ENCODE results near the gene SLC25A34. TPM values are rescaled to one million over a fixed set of nuclear protein-coding genes. Genes with fewer than 3 reads are reported as not detected.

Gene SLC25A34
- total RNA-seq, 1 experiment from 2014 or later, result not detected

GRCh38 chr1:15771836-15772515 is 35.9 kb downstream of the SLC25A34 start:
- DNase-seq (ENCODE audit: low spot score), result no peak

DNA sequence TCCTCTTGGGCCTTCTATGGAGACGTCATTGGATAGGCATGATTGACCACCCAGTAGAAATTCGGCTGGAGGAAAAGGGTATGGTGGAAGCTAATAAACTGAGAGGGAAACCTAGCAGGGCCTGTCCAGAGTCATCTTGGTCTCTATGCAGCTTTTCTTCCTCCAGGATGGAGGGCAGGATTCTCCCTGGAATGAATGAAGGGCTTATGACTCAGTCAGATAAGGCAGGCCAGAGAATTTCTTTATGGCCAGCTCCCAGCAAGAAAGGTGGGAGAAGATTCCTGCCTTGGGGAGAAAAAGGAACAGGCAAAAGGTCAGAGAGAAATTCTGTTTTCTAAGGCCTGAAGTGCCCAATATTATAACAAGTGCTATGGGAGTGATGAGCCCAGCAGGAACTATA is 39.6 kb downstream of the SLC25A34 start:
- no peak for DNase-seq (ENCODE audit: low spot score)

DNA sequence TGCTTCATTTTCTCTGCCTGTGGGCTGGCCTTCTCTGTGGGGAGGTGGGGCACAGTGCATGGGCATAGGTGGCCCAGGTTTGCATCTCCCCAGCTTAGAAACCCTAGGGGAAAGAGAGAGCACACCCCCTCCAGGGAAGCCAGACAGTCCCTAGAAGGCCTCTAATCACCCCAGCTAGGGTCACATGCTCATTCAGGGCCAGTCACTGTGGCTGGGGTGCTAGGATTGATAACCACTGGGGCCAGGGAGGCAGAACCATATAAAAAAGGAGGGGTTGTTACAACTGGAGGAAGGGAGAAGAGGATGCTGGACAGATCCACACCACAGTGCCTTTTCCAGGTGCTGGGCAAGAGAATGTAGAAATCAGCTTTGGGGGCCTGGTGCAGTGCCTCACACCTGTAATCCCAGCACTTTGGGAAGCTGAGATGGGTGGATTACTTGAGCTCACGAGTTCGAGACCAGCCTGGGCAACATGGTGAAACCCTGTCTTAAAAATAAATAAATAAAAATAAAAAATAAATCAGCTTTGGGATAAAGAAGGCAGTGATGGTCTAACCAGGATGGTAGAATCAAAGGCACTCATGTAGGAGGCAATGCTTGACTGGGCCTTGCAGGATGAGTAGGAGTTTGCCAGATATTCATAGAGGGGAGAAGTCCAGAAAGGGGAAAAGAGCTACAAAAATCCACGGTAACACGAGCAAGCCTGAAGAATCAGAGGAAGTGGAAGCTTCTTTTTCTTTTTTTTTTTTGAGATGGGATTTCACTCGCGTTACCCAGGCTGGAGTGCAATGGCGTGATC is 42.0 kb downstream of the SLC25A34 start:
- DNase-seq (ENCODE audit: low spot score), result no peak

GRCh38 chr1:15785683-15786082 is 49.6 kb downstream of the SLC25A34 start:
- no peak for DNase-seq (ENCODE audit: low spot score)

DNA sequence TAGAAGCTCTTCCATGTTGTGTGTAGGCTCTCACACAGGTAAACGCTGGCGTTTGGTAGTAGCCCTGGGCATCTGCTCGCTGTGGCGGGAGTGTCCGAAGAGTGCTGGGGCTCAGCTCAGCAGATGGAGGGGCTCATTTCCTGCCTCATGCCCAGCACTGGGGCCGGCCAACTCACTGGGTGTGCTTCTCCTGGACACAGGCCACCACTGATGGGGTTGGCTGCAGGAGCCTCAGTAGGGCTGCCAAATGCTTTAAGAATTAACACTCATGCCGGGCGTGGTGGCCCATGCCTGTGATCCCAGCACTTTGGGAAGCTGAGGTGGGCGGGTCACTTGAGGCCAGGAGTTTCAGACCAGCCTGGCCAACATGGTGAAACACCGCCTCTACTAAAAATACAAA is 50.5 kb downstream of the SLC25A34 start:
- no peak for DNase-seq (ENCODE audit: low spot score)

DNA sequence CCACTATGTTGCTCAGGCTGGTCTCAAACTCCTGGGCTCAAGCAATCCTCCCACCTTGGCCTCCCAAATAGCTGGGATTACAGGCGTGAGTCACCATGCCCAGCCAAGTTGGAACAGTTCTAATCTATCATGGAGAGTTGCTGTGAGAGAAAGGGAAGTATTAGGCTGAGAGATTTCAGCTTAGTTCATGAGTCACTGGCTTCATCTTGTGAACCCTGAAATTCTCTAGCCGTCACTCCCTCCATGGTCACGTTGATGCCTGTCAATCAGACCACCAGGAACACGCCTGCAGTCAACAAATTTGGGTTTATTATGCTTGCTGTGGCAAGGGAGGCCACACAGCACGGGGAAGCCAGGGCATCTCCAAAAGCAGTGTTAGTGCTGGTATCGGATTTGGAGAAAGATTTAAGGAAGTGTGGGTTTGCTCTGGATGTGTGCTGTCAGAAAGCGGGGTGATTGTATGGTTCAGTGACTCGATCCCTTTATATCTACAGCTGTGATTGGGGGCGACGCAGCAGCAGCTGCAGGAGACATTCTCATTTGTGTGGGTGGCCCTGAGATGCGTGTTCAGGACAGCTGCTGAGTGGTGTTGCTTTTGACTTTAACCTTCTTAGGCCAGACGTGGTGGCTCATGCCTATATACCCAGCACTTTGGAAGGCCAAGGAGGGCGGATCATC is 52.7 kb downstream of the SLC25A34 start:
- no peak for DNase-seq (ENCODE audit: low spot score)

Other genes with a start within 250 kb of the SLC25A34 start
- 15.7 and 18.0 TPM in 2 replicates for gene CASP9, start 212.0 kb upstream of the SLC25A34 start, total RNA-seq (2014; rRNA removed; shearing (Covaris generic))
- gene DNAJC16, start 209.4 kb upstream of the SLC25A34 start, total RNA-seq (2014; rRNA removed; shearing (Covaris generic)), result 4.8 and 9.3 TPM in 2 replicates
- gene AGMAT, start 151.2 kb upstream of the SLC25A34 start, total RNA-seq (2014; rRNA removed; shearing (Covaris generic)), result 52.1 and 62.5 TPM in 2 replicates
- gene DDI2, start 118.8 kb upstream of the SLC25A34 start, total RNA-seq (2014; rRNA removed; shearing (Covaris generic)), result 18.7 and 31.1 TPM in 2 replicates
- gene PLEKHM2, start 51.9 kb upstream of the SLC25A34 start, total RNA-seq (2014; rRNA removed; shearing (Covaris generic)), result 26.6 and 29.4 TPM in 2 replicates
- gene TMEM82, start 6.2 kb downstream of the SLC25A34 start, total RNA-seq (2014; rRNA removed; shearing (Covaris generic)), result not detected in 2 replicates
- gene FBLIM1, start 22.5 kb downstream of the SLC25A34 start, total RNA-seq (2014; rRNA removed; shearing (Covaris generic)), result 18.0 and 20.9 TPM in 2 replicates
- 5.5 and 8.0 TPM in 2 replicates for gene UQCRHL, start 71.4 kb downstream of the SLC25A34 start, total RNA-seq (2014; rRNA removed; shearing (Covaris generic))
- gene SPEN, start 111.4 kb downstream of the SLC25A34 start, total RNA-seq (2014; rRNA removed; shearing (Covaris generic)), result 17.1 and 20.1 TPM in 2 replicates
- gene ZBTB17, start 239.8 kb downstream of the SLC25A34 start, total RNA-seq (2014; rRNA removed; shearing (Covaris generic)), result 44.1 and 45.5 TPM in 2 replicates